ENCODE results near the gene CCDC82.
"Not testable (repeated sequence)": the region's sequence is repeated elsewhere in the genome, so short reads cannot be mapped to it uniquely, and the experiment has no call there.

CCDC82 gene

DNA sequence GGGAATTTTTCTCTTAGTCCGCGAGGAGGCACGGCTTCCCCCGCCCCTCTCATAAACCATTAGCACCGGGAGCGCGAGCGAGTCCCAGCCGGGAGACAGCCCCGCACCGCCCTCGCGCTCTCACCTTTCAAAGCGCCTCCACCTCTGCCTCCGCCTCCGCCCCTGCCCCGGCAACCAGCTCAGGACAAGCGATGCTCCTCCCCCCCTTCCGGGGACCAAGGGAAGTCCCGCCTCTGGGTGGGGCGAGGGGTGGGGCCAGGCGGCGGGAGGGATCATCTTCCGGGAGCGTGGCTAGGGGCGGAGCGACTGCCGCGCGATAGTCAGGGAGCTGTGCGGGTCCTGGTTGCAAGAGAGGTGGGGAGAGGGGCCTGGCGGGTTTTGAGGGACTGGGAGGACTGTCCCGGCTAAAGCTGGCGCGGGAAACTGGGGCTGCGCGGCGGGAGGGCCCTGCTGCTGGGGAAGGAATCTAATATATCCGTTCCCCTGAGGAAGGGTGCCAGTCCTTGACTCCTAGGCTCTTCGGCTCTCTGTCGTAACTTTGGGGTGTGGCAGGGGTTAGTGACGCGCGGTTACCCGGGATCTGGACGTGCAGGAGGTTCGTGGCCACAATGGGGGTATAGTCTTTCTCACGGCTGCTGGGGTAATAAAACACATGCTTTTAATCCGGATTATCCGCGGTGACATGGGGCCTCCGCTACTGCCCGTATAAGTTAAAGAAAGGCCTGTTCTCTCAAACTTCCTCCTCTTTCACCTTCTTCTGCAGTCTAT, at the start of gene CCDC82, which contains the start of gene JRKL:
Gene CCDC82, minus strand, starts transcription at position 193 of the 768 bp plus-strand sequence. CDS start 5,165 bp downstream, outside the sequence.
Gene JRKL, plus strand, starts transcription at position 294 of the 768 bp plus-strand sequence. CDS start 637 bp downstream, outside the sequence.
- DNase-seq (ENCODE audit: low read depth): peak; percentile 99

- DNase-seq (ENCODE audit: low read depth): not testable (repeated sequence)
These were observed 42.9 kb upstream of the CCDC82 start for GRCh38 chr11:96432654-96433053.

GRCh38 chr11:96430668-96431067, 41.0 kb upstream of the CCDC82 start:
- no peak for DNase-seq (ENCODE audit: low read depth)

- no peak for DNase-seq (ENCODE audit: low read depth)
These were observed 35.0 kb upstream of the CCDC82 start for GRCh38 chr11:96424693-96425092.

GRCh38 chr11:96413408-96413807, 23.7 kb upstream of the CCDC82 start:
- no peak for DNase-seq (ENCODE audit: low read depth)

- no peak for DNase-seq (ENCODE audit: low read depth)
These were observed 23.2 kb upstream of the CCDC82 start for GRCh38 chr11:96412761-96413381.

DNA sequence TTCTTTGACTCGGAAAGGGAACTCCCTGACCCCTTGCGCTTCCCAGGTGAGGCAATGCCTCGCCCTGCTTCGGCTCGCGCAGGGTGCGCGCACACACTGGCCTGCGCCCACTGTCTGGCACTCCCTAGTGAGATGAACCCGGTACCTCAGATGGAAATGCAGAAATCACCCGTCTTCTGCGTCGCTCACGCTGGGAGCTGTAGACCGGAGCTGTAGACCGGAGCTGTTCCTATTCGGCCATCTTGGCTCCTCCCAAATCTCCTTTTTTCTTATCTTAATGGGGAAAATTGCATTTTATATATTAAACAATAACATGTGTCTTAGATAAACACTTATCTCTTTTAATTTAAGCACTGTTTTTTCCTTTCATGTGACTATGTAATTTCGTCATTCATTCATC, 21.7 kb upstream of the CCDC82 start:
- DNase-seq (ENCODE audit: low read depth): not testable (repeated sequence)

- no peak for DNase-seq (ENCODE audit: low read depth)
These were observed 11.0 kb upstream of the CCDC82 start for GRCh38 chr11:96400697-96401096.

DNA sequence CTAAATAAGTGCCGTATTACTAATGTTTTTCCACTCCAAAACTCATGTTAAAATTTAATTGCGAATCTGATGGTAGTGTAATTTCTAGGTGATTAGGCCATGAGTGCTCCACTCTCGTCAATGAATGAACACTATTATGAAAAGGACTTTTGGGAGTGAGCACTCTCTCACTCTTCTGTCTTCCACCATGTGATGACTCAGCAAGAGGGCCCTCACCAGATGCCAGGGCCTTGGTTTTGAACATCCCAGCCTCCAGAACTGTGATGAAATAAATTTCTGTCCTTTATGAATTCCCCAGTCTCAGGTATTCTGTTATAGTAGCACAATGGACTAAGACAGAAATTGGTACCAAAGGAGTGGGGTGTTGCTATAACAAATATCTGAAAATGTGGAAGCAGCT, 8.2 kb upstream of the CCDC82 start:
- DNase-seq (ENCODE audit: low read depth): no peak

DNA sequence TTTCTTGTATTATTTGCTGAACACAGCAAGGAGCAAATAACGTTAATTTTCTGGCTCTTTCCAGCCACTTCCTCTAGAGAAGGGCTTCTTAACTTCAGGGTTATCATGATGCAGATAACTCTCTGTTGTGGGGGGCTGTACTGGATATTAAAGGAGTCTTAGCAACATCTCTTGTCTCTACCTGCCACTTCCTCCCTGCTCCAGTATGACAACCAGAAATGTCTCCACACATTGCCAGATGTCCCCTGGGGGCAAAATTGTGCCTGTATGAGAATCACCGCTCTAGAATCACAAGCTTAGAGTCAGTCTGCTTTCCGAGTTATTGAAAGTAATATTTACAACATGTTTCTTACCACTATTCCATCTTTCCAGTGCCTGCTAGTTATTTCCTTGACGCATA, 6.9 kb upstream of the CCDC82 start:
- no peak for DNase-seq (ENCODE audit: low read depth)

DNA sequence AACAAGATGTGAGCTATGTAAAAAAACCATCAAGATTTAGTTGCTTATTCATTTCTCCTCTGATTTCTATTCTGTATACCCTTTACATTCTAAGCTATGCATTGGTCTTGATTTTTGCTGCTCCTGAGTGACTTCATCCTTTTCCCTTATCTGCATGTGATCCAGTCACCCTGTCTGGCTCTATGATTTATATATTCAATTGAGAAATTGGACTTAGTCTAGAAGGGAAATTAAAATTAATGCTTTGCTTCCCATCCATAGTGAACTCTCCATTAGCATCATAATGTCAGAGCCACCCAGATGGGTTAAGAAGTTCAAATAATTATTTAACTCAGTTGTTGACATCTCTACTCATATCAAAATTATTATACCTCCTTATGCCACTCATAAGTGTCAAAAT, 5.1 kb upstream of the CCDC82 start:
- no peak for DNase-seq (ENCODE audit: low read depth)

GRCh38 chr11:96393753-96394348, 4.1 kb upstream of the CCDC82 start:
- no peak for DNase-seq (ENCODE audit: low read depth)

- no peak for DNase-seq (ENCODE audit: low read depth)
These were observed 2.1 kb upstream of the CCDC82 start for GRCh38 chr11:96391698-96392307.

DNA sequence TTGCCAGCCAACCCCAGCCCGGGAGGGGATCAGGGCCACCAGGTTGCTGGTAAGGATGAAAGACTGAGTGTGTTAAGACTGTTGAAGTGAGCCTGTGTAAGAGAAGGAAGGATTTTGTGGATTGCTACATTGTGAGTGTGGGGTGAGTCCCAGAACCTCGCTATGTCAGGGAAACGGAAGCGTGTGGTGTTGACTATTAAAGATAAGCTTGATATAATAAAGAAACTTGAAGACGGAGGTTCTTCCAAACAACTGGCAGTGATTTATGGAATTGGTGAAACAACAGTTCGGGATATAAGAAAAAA, 728 bp upstream of the CCDC82 start:
- DNase-seq (ENCODE audit: low read depth): no peak

DNA sequence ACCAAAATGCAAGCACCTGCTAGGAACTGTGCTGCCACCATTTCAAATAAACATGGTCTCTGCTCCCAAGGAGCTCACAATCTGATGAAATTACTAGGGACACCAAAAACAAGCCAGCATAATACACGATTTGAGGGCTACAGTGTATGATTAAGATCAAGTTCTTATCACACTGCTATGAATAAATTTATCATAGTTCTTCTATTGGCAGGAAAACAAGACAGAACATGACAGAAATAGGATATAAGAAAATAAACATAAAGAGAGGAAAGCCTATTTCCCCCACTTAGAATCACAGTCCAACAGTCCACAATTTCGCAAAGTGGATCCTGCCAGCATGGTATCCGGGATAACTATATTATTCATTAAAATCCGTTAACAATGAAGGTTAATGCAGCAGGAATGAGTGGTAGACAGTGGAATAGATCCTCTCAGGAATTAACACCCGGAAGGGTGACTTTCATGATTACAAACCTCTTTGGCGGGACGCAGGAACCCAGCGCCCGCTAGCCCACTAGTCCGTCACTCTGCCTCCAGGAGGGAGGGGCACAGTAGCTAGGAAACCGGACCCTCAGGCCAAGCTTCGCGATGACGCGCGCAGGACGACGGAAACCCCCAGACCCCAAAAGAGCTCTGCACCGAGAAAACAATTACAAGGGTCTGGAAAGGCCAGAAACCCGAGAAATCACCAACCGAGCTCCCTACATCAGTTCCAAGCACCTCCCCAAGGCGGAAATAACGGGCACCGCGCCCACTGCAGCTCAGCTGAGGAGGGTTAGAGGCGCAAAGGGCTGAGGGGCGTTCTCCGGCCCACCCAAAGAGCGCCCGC, 607 bp downstream of the CCDC82 start:
- no peak for DNase-seq (ENCODE audit: low read depth)

DNA sequence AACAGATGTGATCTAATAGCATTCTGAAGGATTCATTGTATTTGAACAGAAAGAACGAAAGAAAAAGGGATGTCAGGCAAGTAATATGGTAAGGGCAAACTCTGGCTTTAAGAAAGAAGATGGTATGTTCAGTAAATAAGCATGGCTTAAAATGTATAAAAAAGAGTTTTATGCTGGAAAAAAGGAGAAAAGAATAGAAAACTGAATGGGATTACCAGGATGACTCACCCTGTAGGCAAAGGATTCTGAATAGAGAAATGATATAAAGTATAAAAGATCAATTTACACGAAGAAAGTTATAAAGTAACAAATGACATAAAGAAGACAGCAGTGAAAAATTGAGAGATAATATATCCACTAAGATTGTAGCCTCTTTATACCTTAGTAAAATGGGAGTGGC, 4.5 kb downstream of the CCDC82 start:
- DNase-seq (ENCODE audit: low read depth): no peak

DNA sequence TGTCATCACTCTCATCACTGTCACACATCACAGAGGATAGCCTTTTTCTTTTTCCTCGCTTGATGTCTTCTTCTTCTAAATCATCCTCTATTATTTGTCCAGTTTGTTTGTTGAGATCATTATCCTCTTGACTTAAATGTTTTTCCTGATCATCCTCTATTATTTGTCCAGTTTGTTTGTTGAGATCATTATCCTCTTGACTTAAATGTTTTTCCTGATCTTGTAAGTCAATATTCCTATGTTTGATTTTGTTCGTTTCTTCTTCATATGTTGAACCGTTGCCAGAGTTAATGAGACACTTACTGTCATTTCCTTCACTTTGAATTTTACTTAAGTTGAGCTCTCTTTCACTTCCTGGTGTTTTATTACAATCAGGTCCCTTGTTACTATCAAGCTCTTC, 5.6 kb downstream of the CCDC82 start:
- no peak for DNase-seq (ENCODE audit: low read depth)

GRCh38 chr11:96376796-96377195, 12.9 kb downstream of the CCDC82 start:
- DNase-seq (ENCODE audit: low read depth): no peak

DNA sequence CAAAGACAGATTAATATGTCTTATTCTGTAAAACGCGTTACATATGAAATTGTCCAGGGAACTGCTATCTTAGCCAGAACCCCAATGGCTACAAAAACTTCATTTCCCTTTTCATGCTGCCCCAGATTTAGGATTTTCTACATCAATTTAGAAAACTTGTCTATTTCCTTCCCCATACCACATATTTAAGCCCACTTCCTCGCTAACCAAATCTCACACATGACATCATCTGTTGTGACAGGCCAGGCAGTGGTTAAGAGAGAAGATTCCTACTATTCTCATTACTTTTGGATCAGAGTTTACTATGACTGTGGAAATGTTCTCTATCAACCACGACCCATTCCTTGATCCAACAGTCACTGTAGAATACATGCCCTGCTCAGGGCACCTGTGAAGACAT, 15.9 kb downstream of the CCDC82 start:
- no peak for DNase-seq (ENCODE audit: low read depth)

GRCh38 chr11:96367342-96367741, 22.4 kb downstream of the CCDC82 start:
- no peak for DNase-seq (ENCODE audit: low read depth)

DNA sequence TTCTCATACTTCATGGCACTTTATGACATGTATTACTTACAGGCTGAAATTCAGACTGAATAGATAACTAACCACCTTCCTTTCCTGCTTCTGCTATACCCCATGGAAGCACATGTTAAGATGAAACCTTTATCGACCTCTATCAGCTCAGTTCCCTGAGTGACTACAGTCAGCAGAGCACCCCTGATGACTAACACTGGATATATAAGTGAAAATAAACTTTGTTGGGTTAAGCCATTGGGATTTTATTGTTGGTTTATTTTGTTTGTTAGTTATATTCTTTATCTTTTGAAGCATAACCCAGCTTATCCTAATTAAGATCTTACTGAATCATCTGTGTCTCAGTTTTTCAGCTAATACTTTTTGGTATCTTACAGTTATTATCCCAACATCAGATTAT, 23.7 kb downstream of the CCDC82 start:
- DNase-seq (ENCODE audit: low read depth): no peak

DNA sequence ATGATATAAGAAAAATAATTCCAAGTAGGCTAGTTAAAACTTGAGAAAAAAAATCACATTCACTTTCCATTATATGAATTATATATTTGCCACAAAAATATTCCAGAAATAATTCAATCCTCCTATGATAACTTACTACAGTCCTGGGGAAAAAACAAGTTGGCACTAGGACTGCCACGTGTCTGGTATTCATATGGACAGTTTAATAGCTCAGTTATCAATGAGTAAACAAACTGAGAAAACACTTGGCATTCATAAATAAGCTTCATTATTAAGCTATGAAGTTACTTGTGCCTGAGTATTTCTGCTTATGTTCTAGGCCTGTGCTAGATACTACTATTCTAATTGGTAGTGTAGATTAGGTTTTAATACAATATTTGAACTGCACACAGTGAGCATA, 24.2 kb downstream of the CCDC82 start:
- no peak for DNase-seq (ENCODE audit: low read depth)
